ENCODE results near the gene MOGAT2.

GRCh38 chr11:75721852-75722668 lies 4.4 kb downstream of the MOGAT2 start:
- TF ChIP-seq POLR2AphosphoS5 (IDR thresholded peaks at IDR 0.05; ENCODE audit: insufficient read depth, low read depth, low read length) (no peak), CTCF (IDR thresholded peaks at IDR 0.05; ENCODE audit: extremely low read depth in 1 of 2, insufficient read depth in 1 of 2, low read depth in 1 of 2, low read length in 2 of 2) (no peak), MAX (IDR thresholded peaks at IDR 0.05; ENCODE audit: insufficient read depth, insufficient read length) (no peak), EZH2 (IDR thresholded peaks at IDR 0.05; ENCODE audit: borderline replicate concordance, low read depth, low read length, severe bottlenecking) (no peak), MYC (IDR thresholded peaks at IDR 0.05; ENCODE audit: low read depth, low read length) (no peak), POLR2A (IDR thresholded peaks at IDR 0.05; ENCODE audit: low read depth, low read length) (no peak), JUN (IDR thresholded peaks at IDR 0.05; ENCODE audit: borderline replicate concordance, insufficient read depth, insufficient read length, low read depth) (no peak), GATA2 (IDR thresholded peaks at IDR 0.05; ENCODE audit: insufficient read depth, insufficient read length, low read depth, low read length) (no peak), FOS (IDR thresholded peaks at IDR 0.05; ENCODE audit: borderline replicate concordance, insufficient read depth, low read length) (no peak)
